Superior temporal gyrus (tissue), 1 donor: ENCODE results near the gene WASHC2C.
"Not testable (repeated sequence)": the region's sequence is repeated elsewhere in the genome, so short reads cannot be mapped to it uniquely, and the experiment has no call there.

Experiments
- DNase-seq: peaks from one replicate; pipeline ENCODE4 v3.0.0-alpha.2; 2016; ENCODE audit errors: extremely low spot score

Gene WASHC2C

DNA sequence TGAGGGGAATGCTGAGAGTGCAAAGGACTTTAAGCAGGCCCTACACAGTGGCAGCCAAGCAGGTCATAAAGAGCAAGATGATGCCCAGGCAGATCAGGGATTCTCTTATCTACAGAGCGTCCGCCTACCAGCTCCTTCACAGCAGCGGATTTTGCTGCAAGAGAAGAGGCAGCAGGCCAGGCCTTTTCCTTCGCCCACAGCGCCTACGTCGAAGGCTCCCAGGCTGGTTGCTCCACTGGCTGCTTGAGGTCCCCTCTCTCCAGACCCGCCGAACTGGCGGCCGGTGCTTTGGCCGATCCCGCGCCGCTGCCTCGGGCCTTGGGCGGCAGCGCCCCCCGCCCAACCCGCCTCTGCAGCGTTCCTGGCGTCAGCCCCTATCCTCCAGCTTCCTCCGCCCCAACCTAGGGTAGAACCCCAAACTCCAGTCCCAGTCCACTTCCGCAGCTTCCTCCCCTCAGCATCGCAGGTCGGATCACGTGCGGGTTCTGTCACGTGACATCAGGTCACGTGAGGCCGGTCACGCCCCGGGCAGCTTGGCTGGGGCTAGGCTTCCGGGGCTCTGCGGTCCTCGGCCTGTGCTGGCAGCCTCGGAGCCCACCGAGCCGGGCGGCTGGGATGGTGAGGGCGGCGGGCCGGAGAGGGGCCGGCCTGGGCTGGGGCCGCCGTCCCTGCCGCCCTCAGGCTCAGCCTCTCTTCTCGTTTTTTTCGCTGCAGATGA, at the start of gene WASHC2C:
TSS of gene WASHC2C (plus strand) at position 564 of the 718 bp plus-strand sequence. CDS start at position 616, 52 bp downstream.
- peak; percentile 84 for DNase-seq

DNA sequence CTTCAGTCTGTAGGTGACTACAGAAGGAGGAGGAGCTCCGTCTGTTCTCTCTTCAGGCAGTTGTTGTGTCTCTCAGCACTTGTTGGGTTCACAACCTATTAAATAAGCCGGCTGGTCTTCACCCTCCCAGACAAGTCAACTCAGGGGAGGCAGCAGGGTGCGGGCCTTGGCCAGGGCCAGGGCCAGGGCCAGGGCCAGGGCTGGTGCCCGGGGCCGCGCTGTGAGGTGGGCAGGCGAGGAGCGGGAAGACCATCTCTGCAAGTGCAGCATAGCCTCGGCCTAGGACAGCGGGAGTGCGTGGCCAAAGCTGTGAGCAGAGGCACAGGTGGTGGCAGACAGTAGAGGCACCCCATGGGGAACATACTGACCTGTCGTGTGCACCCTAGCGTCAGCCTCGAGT, 48.6 kb upstream of the WASHC2C start:
- DNase-seq = not testable (repeated sequence)

- not testable (repeated sequence) for DNase-seq
These were observed 16.8 kb upstream of the WASHC2C start for GRCh38 chr10:45710200-45710796.

- not testable (repeated sequence) for DNase-seq
These were observed 15.8 kb upstream of the WASHC2C start for GRCh38 chr10:45711223-45711622.

- DNase-seq = not testable (repeated sequence)
These were observed 10.0 kb upstream of the WASHC2C start for GRCh38 chr10:45717053-45717452.

DNA sequence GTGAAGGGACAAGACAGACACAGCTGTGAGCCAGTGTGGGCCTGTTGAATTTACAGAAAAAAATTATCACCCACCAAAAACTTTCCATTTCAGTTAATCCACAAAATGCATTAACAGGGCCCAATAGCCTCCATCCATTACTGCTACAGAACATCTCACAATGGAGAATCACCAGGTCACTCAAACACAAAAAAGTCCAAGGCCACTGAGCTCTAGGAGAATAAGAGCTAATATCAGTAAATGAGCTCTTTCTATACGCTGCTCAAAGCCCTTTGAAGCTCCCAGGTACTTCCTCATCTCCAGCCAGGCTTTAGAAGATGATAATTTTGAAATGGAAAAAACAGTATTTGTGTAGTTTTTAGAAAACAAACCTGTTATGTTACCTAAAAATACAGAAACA, 9.4 kb upstream of the WASHC2C start:
- DNase-seq = not testable (repeated sequence)

DNA sequence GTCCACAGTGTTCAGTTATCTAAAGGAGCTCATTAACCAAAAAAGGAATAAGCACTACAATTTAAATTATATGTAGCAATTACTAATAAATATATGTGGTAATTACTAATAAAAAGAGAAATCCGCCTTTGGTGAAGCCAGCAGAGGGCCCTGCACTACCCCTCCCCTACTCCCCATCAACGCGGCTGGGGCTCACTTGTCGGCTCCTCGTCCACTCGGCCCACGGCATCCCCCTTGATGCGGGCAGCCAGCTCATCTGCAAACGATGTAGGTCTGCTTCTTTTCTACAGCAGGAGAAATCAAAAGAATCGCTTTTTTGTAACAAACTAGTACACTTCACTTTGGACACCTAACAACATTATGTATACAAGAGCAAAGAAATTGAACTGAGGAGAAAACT, 5.6 kb upstream of the WASHC2C start:
- not testable (repeated sequence) for DNase-seq

- not testable (repeated sequence) for DNase-seq
These were observed 3.2 kb upstream of the WASHC2C start for GRCh38 chr10:45723851-45724250.

DNA sequence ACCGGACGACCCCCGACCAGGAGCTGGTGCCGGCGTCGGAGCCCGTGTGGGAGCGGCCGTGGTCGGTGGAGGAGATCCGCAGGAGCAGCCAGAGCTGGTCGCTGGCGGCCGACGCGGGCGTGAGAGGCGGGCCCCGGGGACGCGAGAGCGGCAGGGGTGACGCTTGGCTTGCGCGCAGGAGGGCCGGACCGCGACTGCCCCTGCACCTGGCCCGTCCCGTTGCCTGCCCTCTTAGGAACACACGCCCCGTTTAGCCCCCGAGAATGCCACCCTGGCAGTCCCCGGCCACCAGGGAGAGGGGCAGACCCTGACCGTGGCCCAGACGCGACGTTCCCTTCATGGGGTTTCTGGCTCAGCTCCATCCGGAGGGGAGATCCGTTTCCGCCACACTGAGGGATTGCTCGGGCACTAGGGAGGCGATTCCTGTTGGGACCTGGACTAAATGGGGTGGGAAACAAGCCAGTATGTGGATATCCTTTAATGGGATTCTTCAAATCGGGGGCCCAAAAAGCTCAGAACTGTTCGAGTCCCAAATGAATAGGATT, 427 bp downstream of the WASHC2C start:
- DNase-seq = not testable (repeated sequence)

- DNase-seq = not testable (repeated sequence)
These were observed 7.4 kb downstream of the WASHC2C start for GRCh38 chr10:45734449-45734848.

GRCh38 chr10:45734867-45735266, 7.8 kb downstream of the WASHC2C start:
- DNase-seq = not testable (repeated sequence)

- not testable (repeated sequence) for DNase-seq
These were observed 14.5 kb downstream of the WASHC2C start for GRCh38 chr10:45741559-45741958.

DNA sequence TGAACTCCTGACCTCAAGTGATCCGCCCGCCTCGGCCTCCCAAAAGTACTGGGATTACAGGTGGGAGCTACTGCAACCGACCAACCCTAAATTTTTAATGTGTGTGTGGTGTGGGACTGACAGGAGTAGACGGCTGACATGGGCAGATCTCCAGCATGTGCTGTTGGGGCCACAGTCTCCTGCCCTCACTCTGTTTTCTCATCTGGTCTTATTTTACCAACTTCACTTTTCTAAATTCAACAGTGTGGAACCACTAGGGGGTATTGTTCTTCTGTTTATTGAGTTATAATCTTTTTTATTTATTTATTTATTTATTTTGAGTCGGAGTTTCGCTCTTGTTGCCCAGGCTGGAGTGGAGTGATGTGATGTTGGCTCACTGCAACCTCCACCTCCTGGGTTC, 14.9 kb downstream of the WASHC2C start:
- not testable (repeated sequence) for DNase-seq

DNA sequence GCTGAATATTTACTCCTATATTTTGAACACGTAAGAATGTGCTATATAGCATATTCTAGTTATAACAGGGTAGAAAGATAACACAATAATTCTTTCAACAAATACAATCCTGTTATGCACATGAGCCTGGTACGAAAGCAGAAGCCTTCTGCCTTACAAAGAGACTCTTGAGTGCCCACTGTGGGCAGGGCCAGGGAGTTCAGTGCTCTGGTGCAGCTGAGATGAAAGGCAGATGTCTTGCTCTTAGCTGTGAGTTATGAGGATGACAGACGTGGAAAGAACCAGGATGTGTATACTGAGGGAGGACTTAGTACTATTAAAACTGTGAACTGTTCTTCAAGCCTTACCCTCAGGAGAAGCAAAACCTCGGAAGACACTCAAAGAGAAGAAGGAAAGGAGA, 24.1 kb downstream of the WASHC2C start:
- not testable (repeated sequence) for DNase-seq

DNA sequence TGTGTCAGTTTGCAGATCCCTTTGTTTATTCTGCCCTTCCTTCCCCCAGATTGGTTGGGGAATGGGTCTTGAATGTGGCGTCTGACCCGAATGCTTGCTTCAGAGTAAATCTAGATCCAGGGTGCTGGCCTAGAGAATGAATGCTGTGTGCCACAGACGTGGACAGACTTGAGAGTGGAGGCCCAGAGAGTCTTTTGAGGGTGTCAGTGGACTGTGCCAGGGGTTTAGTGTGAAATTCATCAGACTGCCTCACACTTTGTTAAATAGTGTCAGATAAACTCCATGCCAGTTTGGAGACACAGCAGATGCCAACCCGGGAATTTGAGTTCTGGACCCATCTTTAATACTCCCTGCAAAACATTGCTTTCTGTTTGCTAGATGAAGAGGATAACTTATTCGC, 25.1 kb downstream of the WASHC2C start:
- not testable (repeated sequence) for DNase-seq

GRCh38 chr10:45753979-45754495, 27.0 kb downstream of the WASHC2C start:
- DNase-seq = not testable (repeated sequence)

GRCh38 chr10:45755083-45755482, 28.0 kb downstream of the WASHC2C start:
- not testable (repeated sequence) for DNase-seq

DNA sequence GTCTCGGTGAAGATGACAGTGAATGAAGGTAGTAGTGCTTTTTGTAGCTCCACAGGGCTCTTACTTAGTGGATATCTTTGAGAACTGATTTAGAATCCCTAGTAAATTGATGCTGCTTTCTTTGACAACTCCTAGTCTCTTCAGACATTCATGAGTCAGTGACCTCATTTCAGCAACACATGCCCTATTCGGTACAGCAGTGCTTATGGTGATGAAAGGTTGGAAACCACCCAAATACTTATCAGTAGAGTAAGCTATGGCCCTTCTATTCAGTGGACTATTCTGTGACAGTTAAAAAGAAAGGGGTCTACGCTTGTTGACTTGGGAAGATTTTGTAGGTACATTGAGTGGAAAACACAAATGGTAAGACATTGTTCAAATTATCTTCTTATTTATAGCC, 29.0 kb downstream of the WASHC2C start:
- DNase-seq = not testable (repeated sequence)

GRCh38 chr10:45757661-45758396, 30.8 kb downstream of the WASHC2C start:
- DNase-seq = not testable (repeated sequence)

DNA sequence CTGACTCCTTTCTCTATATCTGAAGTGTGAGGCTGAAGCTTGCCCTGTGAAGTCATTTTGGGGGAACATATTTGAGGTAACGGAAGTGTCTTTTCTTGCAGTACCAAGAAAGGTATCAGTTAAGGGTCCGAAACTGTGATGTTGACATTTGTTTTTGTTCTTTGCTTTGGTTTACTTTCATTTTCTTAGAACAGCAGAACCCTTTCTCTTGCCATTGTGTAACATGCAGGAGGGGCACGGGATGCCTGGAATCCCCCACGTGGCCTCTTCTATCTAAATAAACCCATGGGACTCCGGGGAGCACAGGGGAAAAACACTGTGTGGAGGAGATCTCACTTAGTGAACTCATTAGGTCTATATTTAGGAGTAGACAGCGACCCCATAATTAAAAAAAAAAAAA, 34.6 kb downstream of the WASHC2C start:
- DNase-seq = not testable (repeated sequence)

- DNase-seq = not testable (repeated sequence)
These were observed 36.0 kb downstream of the WASHC2C start for GRCh38 chr10:45763037-45763436.

GRCh38 chr10:45768334-45768733, 41.3 kb downstream of the WASHC2C start:
- DNase-seq = not testable (repeated sequence)
